ENCODE measurements around the gene APBA1. TPM values are rescaled to one million over a fixed set of nuclear protein-coding genes. Genes with fewer than 3 reads are reported as not detected.
"Not testable (repeated sequence)": the region's sequence is repeated elsewhere in the genome, so short reads cannot be mapped to it uniquely, and the experiment has no call there.

Gene APBA1
- polyA plus RNA-seq, 1 experiment, result 4.6 TPM

DNA sequence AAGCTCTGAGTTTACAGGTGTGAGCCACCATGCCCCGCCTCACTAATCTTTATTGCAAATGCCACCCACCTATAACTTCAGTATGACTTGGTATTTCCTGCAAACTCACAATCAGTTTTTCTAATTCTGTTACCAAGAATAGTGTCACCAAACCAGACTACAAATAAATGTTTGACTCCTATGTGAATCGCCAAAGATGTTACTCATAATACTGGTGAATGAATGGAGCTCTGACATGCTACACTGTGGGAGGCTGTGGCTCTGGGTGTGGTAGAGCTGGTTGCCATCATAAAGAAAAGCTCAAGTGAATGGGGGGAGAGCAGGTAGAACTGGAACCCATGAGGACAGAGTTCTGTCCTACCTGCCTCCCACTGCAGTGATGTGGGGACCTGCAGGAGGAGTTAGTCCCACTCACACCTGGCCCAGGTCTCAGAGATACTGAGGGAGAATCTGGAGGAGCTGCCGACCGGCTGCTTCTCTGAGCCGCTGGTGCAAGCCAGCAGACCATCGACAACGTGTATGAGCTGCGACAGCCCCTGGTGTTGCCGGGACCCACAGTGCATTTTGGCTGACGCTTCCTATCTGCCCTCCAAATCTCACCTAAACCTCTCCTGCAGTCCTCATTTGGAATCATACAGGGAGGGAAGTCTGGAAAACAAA is 251.4 kb downstream of the APBA1 start:
- H3K27me3 ChIP-seq (ENCODE audit: control insufficient read depth, insufficient read depth, low read length), result no peaks in the 10 kb centered on the region
- POLR2A ChIA-PET, result no interaction called here
- TF ChIP-seq, protein P1, sequence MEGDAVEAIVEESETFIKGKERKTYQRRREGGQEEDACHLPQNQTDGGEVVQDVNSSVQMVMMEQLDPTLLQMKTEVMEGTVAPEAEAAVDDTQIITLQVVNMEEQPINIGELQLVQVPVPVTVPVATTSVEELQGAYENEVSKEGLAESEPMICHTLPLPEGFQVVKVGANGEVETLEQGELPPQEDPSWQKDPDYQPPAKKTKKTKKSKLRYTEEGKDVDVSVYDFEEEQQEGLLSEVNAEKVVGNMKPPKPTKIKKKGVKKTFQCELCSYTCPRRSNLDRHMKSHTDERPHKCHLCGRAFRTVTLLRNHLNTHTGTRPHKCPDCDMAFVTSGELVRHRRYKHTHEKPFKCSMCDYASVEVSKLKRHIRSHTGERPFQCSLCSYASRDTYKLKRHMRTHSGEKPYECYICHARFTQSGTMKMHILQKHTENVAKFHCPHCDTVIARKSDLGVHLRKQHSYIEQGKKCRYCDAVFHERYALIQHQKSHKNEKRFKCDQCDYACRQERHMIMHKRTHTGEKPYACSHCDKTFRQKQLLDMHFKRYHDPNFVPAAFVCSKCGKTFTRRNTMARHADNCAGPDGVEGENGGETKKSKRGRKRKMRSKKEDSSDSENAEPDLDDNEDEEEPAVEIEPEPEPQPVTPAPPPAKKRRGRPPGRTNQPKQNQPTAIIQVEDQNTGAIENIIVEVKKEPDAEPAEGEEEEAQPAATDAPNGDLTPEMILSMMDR (IDR thresholded peaks at IDR 0.05; ENCODE audit: insufficient read depth, low read depth, low read length), result no peak
- no peak overlapping the region for H3K4me3 ChIP-seq (ENCODE audit: low read depth, low read length)
- no peak for DNase-seq (ENCODE audit: low read depth)
- CTCF ChIA-PET, result interaction anchor here (0.7 to 5.5 kb wide), 19 partner anchors 8 to 809 kb away, joined by 3 to 98 read pairs (median 3); partner anchors contain the start of gene APBA1
- H3K36me3 ChIP-seq (ENCODE audit: control insufficient read depth, insufficient read depth, low read length), result no peaks in the 10 kb centered on the region

DNA sequence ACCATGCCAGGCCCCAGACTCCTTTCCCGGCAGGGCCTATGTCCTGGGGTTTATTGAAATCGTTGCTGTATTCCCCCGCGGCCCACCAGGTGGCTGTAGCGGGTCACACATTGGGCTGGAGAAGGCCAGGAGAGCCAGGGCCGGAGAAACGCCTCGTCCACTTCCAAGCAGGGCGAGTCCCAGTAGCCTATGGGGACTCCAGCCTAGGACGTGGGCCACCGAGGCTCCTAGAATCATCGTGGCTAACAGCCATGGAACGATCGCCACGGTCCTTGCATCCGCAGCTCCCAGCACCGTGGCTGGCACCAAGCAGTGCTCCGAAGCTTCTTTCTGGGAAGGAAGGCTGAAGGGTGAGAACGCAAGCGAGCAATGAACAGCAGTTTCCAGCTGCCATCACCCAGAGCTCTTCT is 259.4 kb downstream of the APBA1 start:
- POLR2A ChIA-PET, result no interaction called here
- Histone ChIP-seq H3K4me3 (ENCODE audit: low read depth, low read length) (no peak overlapping the region), H3K36me3 (ENCODE audit: control insufficient read depth, insufficient read depth, low read length) (no peaks in the 10 kb centered on the region), H3K27me3 (ENCODE audit: control insufficient read depth, insufficient read depth, low read length) (0 out of 2 replicates have a peak, but pooled peaks cover 2% of the 10 kb centered on the region)
- peak; percentile 1 for DNase-seq (ENCODE audit: low read depth)
- CTCF ChIA-PET, result interaction anchor here (0.6 to 1.6 kb wide), 12 partner anchors 9 to 844 kb away, joined by 3 to 20 read pairs (median 4); no protein-coding TSS in a partner anchor
- TF ChIP-seq, protein P1 (IDR thresholded peaks at IDR 0.05; ENCODE audit: insufficient read depth, low read depth, low read length), result peak; percentile 87

DNA sequence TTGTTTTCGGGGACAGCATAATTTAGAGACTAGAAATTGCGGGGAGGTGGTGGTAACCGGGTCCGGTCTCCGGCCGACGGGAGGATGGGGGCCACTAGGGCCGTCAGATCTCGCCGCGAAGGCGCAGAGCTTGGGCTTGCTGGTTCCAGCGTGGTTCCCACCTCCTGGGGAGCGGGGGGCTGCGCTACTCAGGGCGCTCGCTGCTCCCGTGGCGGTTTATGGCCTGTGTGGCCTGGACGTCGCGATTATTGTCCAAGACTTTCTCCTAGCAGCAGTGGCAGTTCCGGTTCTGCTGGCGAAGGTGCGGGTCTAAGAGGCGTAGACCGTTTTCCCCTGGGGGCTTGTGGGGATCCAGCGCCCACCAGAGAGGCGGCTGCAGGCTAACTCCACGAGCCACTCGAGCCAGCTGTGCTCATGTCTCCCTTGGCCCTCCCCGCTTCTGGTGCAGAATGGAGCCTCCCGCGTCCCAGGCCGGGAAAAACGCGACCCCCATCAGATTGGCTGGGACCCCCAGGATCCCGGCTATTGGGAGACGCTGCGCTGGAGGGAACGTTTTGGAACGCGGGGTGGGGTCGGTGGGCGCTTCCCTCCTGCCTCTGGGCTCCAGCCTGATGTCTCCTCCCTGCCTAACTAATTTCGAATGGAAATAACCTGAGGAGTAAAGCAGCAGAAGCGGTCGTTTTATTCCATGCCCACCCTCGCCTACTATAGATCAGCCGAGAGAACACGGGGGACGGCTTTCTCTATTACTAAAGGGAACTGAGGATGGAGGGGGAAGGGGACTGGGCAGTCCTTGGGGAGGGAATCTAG is 260.0 kb downstream of the APBA1 start:
- no peak for DNase-seq (ENCODE audit: low read depth)
- POLR2A ChIA-PET, result no interaction called here
- Histone ChIP-seq H3K4me3 (ENCODE audit: low read depth, low read length) (no peak overlapping the region), H3K27me3 (ENCODE audit: control insufficient read depth, insufficient read depth, low read length) (0 out of 2 replicates have a peak, but pooled peaks cover 2% of the 10 kb centered on the region), H3K36me3 (ENCODE audit: control insufficient read depth, insufficient read depth, low read length) (no peaks in the 10 kb centered on the region)
- CTCF ChIA-PET, result interaction anchor here (0.6 to 1.6 kb wide), 7 partner anchors 10 to 508 kb away, joined by 3 to 20 read pairs (median 5); no protein-coding TSS in a partner anchor
- TF ChIP-seq, protein P1 (IDR thresholded peaks at IDR 0.05; ENCODE audit: insufficient read depth, low read depth, low read length), result no peak

DNA sequence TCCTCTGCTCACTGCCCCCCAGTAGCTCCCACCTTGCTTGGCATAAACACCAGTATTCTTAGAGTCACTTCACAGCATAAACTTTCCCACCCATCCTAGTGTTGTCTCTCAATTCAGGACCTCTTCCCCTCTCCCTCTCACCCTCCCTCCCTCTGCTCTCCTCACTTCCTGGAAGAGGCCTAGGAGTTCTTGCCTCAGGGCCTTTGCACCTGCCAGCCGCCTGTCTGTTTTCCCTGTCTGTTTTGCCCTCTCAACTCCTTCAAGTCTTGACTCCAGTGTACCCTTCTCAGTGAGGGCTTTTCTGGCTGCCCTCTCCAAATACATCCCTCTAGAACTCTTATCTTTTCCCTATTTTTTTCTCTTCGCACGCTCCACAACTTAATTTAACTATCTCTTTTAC is 260.9 kb downstream of the APBA1 start:
- ChIA-PET CTCF (interaction anchor here (1.3 kb wide), 1 partner anchor 11 kb away, joined by 5 read pairs; no protein-coding TSS in a partner anchor), POLR2A (no interaction called here)
- no peaks in the 10 kb centered on the region for H3K36me3 ChIP-seq (ENCODE audit: control insufficient read depth, insufficient read depth, low read length)
- DNase-seq (ENCODE audit: low read depth), result no peak
- TF ChIP-seq, protein P1 (IDR thresholded peaks at IDR 0.05; ENCODE audit: insufficient read depth, low read depth, low read length), result no peak
- H3K4me3 ChIP-seq (ENCODE audit: low read depth, low read length), result no peak overlapping the region
- H3K27me3 ChIP-seq (ENCODE audit: control insufficient read depth, insufficient read depth, low read length), result 0 out of 2 replicates have a peak, but pooled peaks cover 2% of the 10 kb centered on the region

- H3K36me3 ChIP-seq (ENCODE audit: control insufficient read depth, insufficient read depth, low read length); DNase-seq (ENCODE audit: low read depth); H3K4me3 ChIP-seq (ENCODE audit: low read depth, low read length); POLR2A ChIA-PET; CTCF ChIA-PET; H3K27me3 ChIP-seq (ENCODE audit: control insufficient read depth, insufficient read depth, low read length): not testable (repeated sequence)
Observed at GRCh38 chr9:69409936-69410335, 262.2 kb downstream of the APBA1 start.

All from BJ (cell line).